Right renal cortex interstitium (tissue), 3 donors: ENCODE results near the gene CCNDBP1. TPM values are rescaled to one million over a fixed set of nuclear protein-coding genes. Genes with fewer than 3 reads are reported as not detected.
"Not testable (repeated sequence)": the region's sequence is repeated elsewhere in the genome, so short reads cannot be mapped to it uniquely, and the experiment has no call there.

Experiments used
- DNase-seq, 3 donors: peaks; one replicate each; pipeline ENCODE4 v3.0.0-alpha.2; 2013; ENCODE audit warnings: low read depth in 3 of 3, low spot score in 2 of 3
- polyA plus RNA-seq, 3 donors: library from polyadenylated mRNA; unstranded; fragments of 120-200 nt; gene quantifications; one replicate each; pipeline ENCODE4 v1.2.1, GENCODE V29; 2013; ENCODE audit not compliant: insufficient read length in 3 of 3

The CCNDBP1 gene
- polyA plus RNA-seq, 3 donors = 55.9 to 61.7 (median 56.7) TPM

- no peak for DNase-seq
Measured at GRCh38 chr15:43190178-43190577, 5.0 kb downstream of the CCNDBP1 start.

- no peak for DNase-seq
Measured at GRCh38 chr15:43193710-43194109, 8.5 kb downstream of the CCNDBP1 start.

GRCh38 chr15:43194795-43195194 is 9.6 kb downstream of the CCNDBP1 start:
- DNase-seq = no peak

DNA sequence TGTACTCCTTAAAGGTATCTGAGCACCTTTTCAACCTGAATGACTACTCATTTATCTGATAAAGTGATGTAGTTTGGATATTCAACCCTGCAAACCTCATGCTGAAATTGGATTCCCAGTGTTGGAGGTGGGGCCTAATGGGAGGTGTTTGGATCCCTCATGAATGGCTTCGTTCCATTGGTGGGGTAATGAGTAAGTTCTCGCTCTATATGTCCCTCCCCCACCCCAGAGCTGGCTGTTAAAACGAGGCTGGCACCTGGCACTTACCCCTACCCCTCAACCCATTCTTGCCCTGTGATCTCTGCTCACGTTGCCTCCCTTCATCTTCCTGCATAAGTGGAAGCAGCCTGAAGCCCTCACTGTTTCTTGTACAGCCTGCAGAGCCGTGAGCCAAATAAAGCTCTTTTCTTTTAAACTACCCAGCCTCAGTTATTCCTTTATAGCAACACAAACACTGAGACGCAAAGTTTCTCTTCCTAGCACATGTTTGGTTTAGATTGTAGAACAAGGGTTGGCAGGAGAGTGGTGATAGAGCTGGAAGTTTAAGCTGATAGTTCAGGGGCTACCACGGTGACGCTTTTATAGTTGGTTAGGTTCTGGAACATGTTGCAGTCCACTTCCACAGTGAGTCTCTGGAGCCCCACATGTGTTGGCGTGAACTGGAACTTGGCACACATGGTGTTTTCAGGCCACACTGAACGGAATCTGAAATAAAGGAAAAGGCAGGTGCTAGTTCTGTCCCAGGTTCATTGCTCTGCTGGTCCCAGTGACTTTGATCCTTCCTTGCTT is 11.8 kb downstream of the CCNDBP1 start:
- no peak for DNase-seq

DNA sequence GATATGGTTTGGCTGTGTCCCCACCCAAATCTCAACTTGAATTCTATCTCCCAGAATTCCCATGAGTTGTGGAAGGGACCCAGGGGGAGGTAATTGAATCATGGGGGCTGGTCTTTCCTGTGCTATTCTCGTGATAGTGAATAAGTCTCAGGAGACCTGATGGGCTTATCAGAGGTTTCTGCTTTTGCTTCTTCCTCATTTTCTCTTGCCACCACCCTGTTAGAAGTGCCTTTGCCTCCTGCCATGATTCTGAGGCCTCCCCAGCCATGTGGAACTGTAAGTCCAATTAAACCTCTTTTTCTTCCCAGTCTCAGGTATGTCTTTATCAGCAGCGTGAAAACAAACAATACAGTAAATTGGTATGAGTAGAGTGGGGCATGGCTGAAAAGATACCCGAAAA is 12.6 kb downstream of the CCNDBP1 start:
- DNase-seq = not testable (repeated sequence)

- DNase-seq = not testable (repeated sequence)
Measured at GRCh38 chr15:43198556-43198955, 13.4 kb downstream of the CCNDBP1 start.

GRCh38 chr15:43198992-43199391 is 13.8 kb downstream of the CCNDBP1 start:
- no peak for DNase-seq

DNA sequence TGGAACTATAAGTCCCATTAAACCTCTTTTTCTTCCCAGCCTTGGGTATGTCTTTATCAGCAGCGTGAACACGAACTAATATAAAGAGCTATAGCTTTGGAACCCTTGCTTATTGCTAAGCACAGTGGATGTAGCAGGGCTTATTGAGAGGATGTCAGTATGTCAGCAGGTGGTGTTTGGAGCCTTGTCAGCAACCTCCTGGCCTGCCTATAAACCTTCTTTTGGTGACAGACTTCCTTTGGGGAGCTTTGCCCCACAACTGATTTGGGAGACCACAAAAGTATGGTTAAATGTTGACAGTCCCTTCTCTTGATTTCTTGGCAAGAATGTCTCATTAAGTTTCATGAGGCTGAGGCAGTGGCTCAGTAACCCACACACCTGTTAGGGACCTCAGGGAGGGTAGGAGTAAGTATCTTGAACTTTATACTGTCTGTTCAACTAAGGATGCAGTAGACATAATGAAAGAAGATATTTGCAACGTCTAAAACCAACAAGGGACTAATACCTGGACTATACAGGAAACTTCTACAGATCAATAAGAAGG is 14.8 kb downstream of the CCNDBP1 start:
- DNase-seq = no peak

- DNase-seq = no peak
Measured at GRCh38 chr15:43204016-43204901, 19.1 kb downstream of the CCNDBP1 start.

DNA sequence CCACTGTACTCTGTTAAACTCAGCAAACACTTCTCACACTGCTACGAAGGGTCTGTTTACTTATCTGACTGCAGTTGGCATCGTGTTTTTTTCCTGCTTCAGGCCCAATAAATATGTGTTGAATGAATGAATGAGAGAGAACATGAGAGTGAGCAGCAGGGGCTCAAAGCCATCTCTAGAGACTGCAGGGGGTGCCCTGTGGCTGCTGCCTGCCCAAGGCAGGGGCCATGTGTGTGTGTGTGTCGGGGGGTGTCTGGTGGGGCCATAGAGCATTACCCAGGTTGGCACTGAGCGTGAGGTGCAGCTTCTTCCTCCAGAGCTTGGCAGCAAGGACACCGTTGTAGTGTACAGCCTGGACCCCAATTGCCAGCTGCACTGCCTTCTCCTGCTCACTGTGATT is 20.9 kb downstream of the CCNDBP1 start:
- no peak for DNase-seq

DNA sequence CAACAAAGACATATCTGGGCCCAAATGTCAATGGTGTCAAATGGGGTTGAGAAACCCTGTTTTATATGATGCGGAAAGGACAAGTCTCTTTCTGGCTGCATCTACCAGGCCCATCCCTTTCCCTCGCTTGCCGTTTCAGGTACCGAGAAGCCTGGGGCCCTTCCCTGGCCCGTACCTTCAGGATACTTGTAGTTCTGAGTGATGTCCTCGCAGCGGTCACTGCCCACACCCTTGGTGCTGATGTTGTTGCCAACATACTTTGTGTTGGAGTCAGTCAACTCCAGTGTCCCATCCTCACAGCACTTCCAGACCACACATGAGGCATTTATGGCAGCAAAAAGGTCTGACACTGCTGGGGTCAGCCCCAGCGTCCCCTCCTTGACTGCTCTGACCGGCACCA is 21.8 kb downstream of the CCNDBP1 start:
- DNase-seq = no peak

DNA sequence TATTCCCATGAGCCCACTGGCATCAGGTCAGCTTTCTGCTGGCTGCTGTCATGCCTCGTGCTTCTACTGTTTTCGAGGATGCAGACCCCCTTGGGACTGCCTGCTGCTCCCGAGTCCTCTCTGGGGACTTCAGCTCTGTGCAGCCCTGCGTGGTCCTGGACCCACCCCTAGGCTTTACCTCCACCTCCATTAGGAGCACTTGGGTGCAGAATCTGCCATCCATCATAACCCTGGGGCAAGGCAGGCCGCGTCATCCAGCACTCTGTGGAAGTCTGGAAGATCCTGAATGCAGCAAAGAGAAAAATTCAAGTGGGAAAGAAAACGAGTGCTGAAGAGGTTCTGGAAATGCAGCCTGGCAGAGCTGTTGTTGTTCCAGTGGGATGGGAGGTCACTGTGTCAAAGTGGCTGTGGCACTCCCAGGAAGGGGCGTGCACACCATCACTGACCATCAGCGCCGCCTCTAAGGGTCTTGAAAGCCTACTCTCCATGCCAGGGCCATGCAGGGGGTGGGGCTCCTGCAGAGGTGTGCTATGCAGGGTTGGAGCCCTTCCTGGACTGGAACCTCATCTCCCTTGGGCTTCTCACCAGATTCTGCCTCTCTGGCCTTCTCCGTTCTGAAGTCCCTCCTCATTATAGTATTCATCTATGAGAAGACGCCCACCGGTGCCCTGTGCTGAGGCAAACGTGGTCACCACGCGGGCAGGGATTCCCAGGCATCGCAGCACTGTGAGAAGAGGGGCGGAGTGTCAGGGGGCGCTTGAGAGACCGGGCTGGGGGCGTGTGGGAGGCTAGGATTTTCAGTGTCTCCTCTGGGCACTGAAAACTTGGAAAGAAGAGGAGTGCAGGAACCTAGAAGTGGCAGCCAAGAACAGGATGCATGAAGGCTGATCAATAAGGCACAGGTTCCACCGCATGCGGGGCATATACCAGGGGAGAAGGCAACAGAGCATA is 23.1 kb downstream of the CCNDBP1 start:
- no peak for DNase-seq

DNA sequence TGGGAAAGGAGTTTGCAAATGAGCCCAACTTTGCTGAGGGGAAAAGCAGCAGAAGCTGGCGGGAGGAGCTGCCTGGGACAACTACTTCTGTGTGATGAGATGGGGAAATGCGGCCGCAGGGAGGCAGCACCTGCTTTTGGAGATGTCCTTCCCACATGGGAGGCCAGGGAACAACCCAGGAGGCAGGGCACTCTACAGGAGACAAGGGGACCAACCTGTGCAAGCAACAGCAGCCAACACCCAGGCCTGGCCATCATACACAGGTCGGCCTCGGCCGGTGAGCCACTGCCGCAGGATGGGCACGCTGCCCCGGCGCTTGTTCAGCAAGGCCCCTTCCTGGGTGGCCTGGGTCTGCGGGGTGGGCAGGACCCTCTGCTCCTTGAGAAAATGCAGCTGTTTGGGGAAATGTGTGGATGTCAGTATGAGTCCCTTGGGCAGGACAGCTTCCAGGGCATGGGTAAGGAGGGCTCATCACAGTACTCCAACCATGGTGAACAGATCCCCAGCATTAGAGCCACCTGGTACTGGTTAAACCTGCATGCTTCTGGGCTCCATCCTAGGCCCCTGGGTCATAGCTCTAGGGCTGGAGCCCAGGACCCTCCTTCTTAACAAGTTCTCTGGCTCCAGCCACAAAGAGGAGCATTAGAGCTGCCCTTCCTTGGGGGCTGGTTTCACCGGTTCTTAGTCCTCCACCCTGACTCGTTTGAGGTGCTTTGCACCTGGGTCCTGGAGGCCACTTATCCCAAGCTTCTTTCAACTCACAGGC is 24.0 kb downstream of the CCNDBP1 start:
- no peak for DNase-seq

DNA sequence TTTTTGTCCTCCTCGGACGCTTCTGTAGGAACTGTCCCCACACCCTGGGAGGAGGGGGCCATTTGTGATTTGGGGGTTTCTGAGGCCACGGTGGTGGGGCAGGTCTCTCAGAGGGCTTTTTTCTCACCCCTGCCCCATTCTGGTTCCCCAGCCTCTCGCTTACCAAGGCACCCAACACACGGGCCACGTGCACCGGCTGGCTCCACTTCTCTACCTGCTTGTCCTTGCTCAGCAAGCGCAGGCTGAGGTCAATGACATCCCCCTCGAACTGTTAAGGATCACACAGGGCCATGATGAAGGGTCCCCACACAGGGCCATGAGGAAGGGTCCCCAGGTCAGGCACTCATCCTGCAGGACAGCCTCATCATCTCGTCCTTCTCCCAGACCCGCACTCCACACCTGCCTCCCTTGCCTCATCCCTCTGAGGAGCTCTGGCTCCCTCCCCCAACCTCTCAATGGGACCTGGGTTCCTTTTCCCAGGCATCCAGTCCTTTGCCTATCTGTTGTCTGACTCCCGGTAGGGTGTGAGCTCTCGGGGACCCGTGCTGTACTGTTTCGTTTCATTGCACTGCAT is 25.1 kb downstream of the CCNDBP1 start:
- DNase-seq = no peak

DNA sequence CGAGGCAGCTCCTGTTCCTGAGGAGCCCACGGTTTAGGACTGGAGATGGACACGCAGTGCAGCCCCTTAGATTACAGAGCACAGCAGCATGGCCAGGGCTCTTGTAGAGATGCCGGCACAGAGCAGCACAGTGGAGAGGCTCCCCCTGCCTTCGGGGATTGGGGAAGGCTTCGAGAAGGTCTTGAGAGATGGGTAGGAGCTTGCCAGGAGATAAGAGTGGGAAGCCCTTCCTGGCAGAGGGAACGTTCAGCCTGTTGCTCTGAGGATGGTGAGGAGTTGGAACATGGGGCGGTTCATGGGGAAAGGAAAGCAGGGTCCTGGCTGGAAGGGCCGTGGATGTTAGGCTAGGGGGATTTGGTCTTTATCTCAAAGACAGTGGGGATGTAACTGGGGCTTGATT is 25.6 kb downstream of the CCNDBP1 start:
- no peak for DNase-seq

DNA sequence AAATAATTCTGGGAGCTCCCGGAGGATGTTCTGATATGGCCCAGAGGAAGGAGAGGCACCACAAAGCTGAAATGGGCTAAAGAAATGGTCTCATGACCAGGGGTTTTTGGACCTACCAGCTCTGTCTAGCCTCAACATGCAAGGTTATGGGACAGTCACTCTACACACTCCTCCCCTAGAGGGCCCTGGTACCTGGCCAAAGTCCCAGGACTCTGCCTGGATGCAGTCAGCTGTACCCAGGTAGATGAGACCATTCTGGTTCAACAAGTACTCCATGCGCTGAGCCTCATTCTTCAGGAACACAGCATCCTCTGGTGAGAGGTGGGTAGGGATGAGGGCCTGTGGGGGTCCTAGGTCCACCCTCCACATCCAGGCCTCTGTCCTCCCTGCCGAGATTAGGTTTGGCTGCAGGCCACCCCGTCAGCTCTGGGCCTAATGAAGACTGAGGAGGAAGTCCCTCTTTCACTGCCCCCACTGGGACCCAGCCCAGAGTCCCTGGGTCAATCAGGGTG is 26.1 kb downstream of the CCNDBP1 start:
- no peak for DNase-seq

GRCh38 chr15:43212299-43212698 is 27.1 kb downstream of the CCNDBP1 start:
- no peak for DNase-seq

DNA sequence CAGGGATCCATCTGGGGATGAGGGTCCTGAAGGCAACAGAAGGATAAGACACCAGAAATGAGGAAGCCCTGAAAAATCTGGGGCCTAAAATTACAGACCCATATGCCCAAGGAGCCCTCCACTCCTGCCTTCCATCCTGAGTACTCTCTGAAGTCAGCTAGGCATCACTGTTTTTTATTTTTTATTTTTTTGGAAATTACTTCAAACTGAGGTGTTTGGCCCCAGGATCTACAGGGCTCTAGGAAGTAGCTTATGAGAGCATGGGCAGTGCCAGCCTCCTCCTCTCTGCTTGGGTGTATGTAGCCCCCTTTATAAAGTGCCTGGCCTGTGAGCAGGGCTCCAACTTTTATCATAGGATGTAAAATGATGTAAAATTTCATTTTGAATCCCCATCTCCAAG is 27.7 kb downstream of the CCNDBP1 start:
- DNase-seq = no peak

DNA sequence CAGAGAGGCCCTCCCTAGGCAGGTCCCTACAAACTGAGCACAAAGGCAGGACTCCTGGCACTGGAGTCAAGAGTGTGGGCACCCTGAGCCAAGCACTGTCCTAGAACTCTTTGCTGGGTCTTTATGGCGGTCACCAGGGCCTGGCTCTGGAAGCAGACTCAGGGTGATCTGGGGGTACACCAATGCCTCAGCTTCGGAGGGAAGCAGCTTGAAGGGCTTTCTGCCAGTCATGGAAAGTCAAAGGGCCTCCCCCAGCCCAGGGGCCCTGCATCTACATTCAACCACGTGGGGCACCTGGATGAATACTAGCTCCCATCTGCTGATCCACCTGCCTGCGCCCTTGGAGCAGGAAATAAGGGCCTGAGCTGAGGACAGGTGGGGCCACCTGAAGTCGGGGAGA is 28.3 kb downstream of the CCNDBP1 start:
- DNase-seq = no peak
